Left renal pelvis (tissue), 4 donors: ENCODE measurements around the gene P4HA1. TPM values are rescaled to one million over a fixed set of nuclear protein-coding genes. Genes with fewer than 3 reads are reported as not detected.
"Not testable (repeated sequence)": the region's sequence is repeated elsewhere in the genome, so short reads cannot be mapped to it uniquely, and the experiment has no call there.

ENCODE experiments used
- DNase-seq, 4 donors: peaks; one replicate each; pipeline ENCODE4 v3.0.0-alpha.2; 2013; ENCODE audit warnings: low read depth in 4 of 4, low spot score in 3 of 4
- polyA plus RNA-seq, 4 donors: library from polyadenylated mRNA; unstranded; fragments of 120-200 nt; gene quantifications; one replicate each; pipeline ENCODE4 v1.2.1, GENCODE V29; 2013; ENCODE audit not compliant: insufficient read length in 4 of 4

Gene P4HA1
- polyA plus RNA-seq, 4 donors = 74.6 to 114 (median 88.6) TPM

DNA sequence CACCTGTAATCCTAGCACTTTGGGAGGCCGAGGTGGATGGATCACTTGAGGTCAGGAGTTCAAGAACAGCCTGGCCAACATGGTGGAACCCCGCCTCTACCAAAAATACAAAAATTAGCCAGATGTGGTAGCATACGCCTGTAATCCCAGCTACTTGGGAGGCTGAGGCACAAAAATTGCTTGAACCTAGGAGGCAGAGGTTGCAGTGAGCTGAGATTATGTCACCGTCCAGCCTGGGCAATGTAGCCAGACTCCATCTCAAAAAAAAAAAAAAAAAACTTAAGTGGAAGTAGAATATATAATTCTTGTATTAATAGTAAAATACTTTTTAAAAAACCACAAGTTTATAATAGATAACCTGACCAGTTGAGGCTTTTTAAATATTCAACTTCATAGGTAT, 112.0 kb downstream of the P4HA1 start:
- not testable (repeated sequence) for DNase-seq

DNA sequence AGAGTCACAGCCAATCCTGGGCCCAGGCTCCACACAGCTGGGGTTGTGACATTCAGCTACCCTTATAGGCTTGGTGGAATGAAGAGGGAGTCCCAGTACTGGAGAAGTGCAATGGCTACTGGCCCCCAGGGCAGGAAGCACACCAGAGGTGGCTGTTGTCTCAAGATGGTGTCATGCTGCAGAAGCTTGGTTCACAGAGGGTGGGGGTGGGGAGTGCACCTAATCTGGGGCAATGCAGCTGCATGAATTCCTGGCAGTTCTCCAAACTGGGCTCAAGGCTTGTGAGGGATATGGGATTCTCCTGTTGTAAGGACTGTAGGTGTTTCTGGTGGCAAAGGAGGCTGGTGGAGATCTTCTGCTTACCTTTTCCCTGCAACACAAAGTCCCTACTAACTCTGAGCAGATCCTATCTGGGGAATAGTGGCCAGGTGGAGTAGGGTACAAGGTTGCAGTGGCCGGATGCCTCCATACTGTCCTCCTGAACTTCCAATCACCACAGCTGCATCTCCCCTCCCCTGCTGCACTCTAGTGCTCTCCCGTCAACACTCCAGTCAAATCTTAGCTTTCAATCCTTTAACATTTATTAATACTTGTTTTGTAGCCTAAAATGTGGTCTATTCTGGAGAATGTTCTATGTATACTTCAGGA, 114.7 kb downstream of the P4HA1 start:
- DNase-seq = no peak

DNA sequence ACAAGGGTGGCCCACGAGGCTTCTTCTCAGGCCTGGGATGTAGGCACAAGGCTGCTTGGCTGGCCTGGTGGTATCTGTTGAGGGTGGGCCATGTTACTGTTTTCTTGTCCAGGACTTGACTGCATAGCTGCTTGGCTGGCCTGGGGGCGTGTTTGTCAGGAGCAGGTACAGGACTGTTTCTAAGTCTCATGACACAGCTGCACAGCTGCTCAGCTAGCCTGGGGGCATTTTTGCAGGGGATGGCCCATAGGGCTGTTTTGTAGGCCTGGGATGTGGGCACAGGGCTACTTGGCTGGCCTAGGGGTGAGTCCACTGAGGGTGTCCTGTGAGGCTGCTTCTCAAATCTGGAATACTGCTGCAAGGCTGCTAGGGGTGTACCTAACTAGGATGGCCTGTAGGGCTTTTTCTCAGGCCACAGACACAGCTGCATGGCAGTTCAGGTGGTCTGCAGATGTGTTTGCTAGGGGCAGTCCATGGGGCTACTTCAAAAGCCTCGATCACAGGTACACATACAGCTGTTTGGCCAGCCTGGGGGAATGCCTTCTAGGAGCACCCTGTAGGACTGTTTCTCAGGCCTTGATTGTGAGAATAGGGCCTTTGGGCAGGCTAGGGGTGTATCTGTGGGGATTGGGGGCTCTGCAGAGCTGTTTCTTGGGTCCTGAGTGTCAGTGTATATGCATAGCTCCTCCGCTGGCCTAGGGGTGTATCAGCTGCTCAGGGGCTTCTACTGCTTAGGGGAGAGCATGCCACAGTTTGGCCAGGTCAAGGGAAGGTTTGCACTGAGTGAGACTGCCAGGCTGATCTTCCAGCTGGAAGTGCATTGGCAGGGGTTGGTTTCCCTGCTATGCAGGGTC, 115.4 kb downstream of the P4HA1 start:
- DNase-seq = no peak

- DNase-seq = no peak
Observed at GRCh38 chr10:72980348-72980747, 116.3 kb downstream of the P4HA1 start.

GRCh38 chr10:72979709-72980108, 117.0 kb downstream of the P4HA1 start:
- DNase-seq = no peak

DNA sequence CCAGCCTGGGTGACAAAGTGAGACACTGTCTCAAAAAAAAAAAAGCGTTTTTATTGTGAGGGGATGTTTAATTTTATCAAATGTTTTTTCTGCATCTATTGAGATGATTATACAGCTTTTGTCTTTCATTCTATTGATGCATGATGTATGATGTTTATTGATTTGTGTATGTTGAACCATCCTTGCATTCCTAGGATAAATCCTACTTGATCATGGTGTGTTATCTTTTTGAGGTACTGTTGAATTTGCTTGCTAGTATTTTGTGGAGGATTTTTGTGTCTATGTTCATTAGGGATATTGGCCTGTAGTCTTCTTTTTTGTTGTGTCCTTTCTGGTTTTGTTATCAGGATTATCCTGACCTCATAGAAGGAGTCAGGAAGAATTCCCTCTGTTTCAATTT, 119.8 kb downstream of the P4HA1 start:
- DNase-seq = no peak

Other genes with a start within 250 kb of the P4HA1 start
- 1 to 10 TPM; 2.0 to 3.8 (median 3.0) TPM for gene OIT3, start 203.1 kb downstream of the P4HA1 start, polyA plus RNA-seq
- 1 to 10 TPM in 3 of 4 donors, under 1 TPM in 1; 0.46 to 8.2 (median 5.3) TPM for gene PLA2G12B, start 142.1 kb downstream of the P4HA1 start, polyA plus RNA-seq
- 1 to 10 TPM; 2.9 to 9.4 (median 5.9) TPM for gene NUDT13, start 13.6 kb upstream of the P4HA1 start, polyA plus RNA-seq
- 10 to 100 TPM; 34.9 to 44.0 (median 39.1) TPM for gene ECD, start 71.1 kb upstream of the P4HA1 start, polyA plus RNA-seq
- 10 to 100 TPM; 41.6 to 52.5 (median 43.1) TPM for gene FAM149B1, start 71.3 kb upstream of the P4HA1 start, polyA plus RNA-seq
- gene DNAJC9, start 150.4 kb upstream of the P4HA1 start, polyA plus RNA-seq = 10 to 100 TPM; 28.1 to 38.8 (median 33.0) TPM
- gene MRPS16, start 155.8 kb upstream of the P4HA1 start, polyA plus RNA-seq = 10 to 100 TPM; 60.8 to 93.7 (median 76.2) TPM